ENCODE data around the gene ZFYVE21.

GRCh38 chr14:103735439-103735814 is 19.8 kb downstream of the ZFYVE21 start:
- TF ChIP-seq POLR2A (IDR thresholded peaks at IDR 0.05) (no peak), CTCF (IDR thresholded peaks at IDR 0.05) (no peak)
